GM06990 (cell line): Measurements from ENCODE around the gene TAF4.

Experiments
- DNase-seq: peaks from one replicate; pipeline ENCODE4 v3.0.0-alpha.2; 2011; ENCODE audit not compliant: insufficient read length; ENCODE audit errors: extremely low read depth
- H3K27me3 ChIP-seq: replicated peaks from 2 replicates; pipeline ENCODE4 v1.6.0; 2011; ENCODE audit warnings: low read length; ENCODE audit not compliant: control insufficient read depth, insufficient read depth
- H3K36me3 ChIP-seq: 2 replicates; pipeline ENCODE4 v1.5.1; 2011; ENCODE audit warnings: low read length; ENCODE audit not compliant: control insufficient read depth, insufficient read depth
- H3K4me3 ChIP-seq: replicated peaks from 2 replicates; pipeline ENCODE4 v1.5.1; 2011; ENCODE audit warnings: low read depth, mild to moderate bottlenecking, control low read depth, low read length
- CTCF ChIP-seq: IDR thresholded peaks from 2 replicates; pipeline ENCODE4 v1.5.1; 2011; ENCODE audit warnings: low read length, control low read depth, mild to moderate bottlenecking, inconsistent platforms; ENCODE audit not compliant: insufficient read depth, poor library complexity, severe bottlenecking

TAF4 gene

GRCh38 chr20:62045118-62045517 lies 20.6 kb downstream of the TAF4 start:
- Histone ChIP-seq H3K36me3 (no peaks in the 10 kb centered on the region), H3K4me3 (no peak overlapping the region), H3K27me3 (no peaks in the 10 kb centered on the region)
- no peak for DNase-seq
- no peak for TF ChIP-seq CTCF

- no peak for TF ChIP-seq CTCF
- H3K36me3 ChIP-seq = no peaks in the 10 kb centered on the region
- no peak for DNase-seq
- H3K4me3 ChIP-seq = no peak overlapping the region
- H3K27me3 ChIP-seq = no peaks in the 10 kb centered on the region
These were observed 21.1 kb downstream of the TAF4 start for GRCh38 chr20:62044631-62045030.

- H3K4me3 ChIP-seq = no peak overlapping the region
- DNase-seq = no peak
- no peaks in the 10 kb centered on the region for H3K36me3 ChIP-seq
- H3K27me3 ChIP-seq = no peaks in the 10 kb centered on the region
- no peak for TF ChIP-seq CTCF
These were observed 22.4 kb downstream of the TAF4 start for GRCh38 chr20:62043131-62043914.

GRCh38 chr20:62042025-62042820 lies 23.5 kb downstream of the TAF4 start:
- no peak for TF ChIP-seq CTCF
- H3K27me3 ChIP-seq = no peaks in the 10 kb centered on the region

GRCh38 chr20:62040933-62041332 lies 24.7 kb downstream of the TAF4 start:
- TF ChIP-seq CTCF = no peak
- DNase-seq = no peak
- Histone ChIP-seq H3K36me3 (no peaks in the 10 kb centered on the region), H3K27me3 (no peaks in the 10 kb centered on the region), H3K4me3 (no peak overlapping the region)

More at GRCh38 chr20:62042025-62042820, 23.5 kb downstream of the TAF4 start:
- no peak for DNase-seq
- Histone ChIP-seq H3K36me3 (no peaks in the 10 kb centered on the region), H3K4me3 (no peak overlapping the region)
